Smooth muscle cell (in vitro differentiated cells): ENCODE data around the gene PRPF19. TPM values are rescaled to one million over a fixed set of nuclear protein-coding genes. Genes with fewer than 3 reads are reported as not detected.
A peak's percentile ranks its signal among the peaks of the same experiment; 100 is the strongest.

Experiments
- DNase-seq: peaks from one replicate; lab custom pipeline; 2025; ENCODE audit not compliant: unreplicated experiment; lab: John Stamatoyannopoulos, UW
- H2AFZ ChIP-seq: fragments of 200-600 bp; sonication (generic); 2 replicates; pipeline ENCODE4 v1.6.0; 2016; ENCODE audit warnings: antibody characterized with exemption, low read depth, mild to moderate bottlenecking
- H3F3A ChIP-seq: fragments of 200-600 bp; sonication (generic); 2 replicates; pipeline ENCODE4 v1.6.0; 2017; ENCODE audit warnings: antibody characterized with exemption, low read depth
- H3K27ac ChIP-seq: fragments of 200-600 bp; sonication (generic); 2 replicates; pipeline ENCODE4 v1.5.1; 2016; ENCODE audit warnings: low read depth, mild to moderate bottlenecking
- H3K27me3 ChIP-seq: fragments of 200-600 bp; sonication (generic); 2 replicates; pipeline ENCODE4 v1.6.1; 2016; ENCODE audit warnings: low read depth, mild to moderate bottlenecking
- H3K36me3 ChIP-seq: fragments of 200-600 bp; sonication (generic); 2 replicates; pipeline ENCODE4 v1.5.1; 2016; ENCODE audit warnings: low read depth
- H3K4me1 ChIP-seq: fragments of 200-600 bp; sonication (generic); 2 replicates; pipeline ENCODE4 v1.5.1; 2016; ENCODE audit warnings: low read depth
- H3K4me2 ChIP-seq: fragments of 200-600 bp; sonication (generic); 2 replicates; pipeline ENCODE4 v1.6.0; 2016; ENCODE audit warnings: mild to moderate bottlenecking
- H3K4me3 ChIP-seq: fragments of 200-600 bp; sonication (generic); 2 replicates; pipeline ENCODE4 v1.5.1; 2016; ENCODE audit warnings: mild to moderate bottlenecking
- H3K79me2 ChIP-seq: fragments of 200-600 bp; sonication (generic); 2 replicates; pipeline ENCODE4 v1.6.0; 2016; ENCODE audit warnings: low read depth, mild to moderate bottlenecking
- H3K9ac ChIP-seq: fragments of 200-600 bp; sonication (generic); 2 replicates; pipeline ENCODE4 v1.6.0; 2016; ENCODE audit warnings: low read depth
- H3K9me3 ChIP-seq: fragments of 200-600 bp; sonication (generic); replicated peaks from 2 replicates; pipeline ENCODE4 v1.5.1; 2016; ENCODE audit warnings: low read depth
- H4K20me1 ChIP-seq: fragments of 200-600 bp; sonication (generic); 2 replicates; pipeline ENCODE4 v1.6.0; 2016; ENCODE audit warnings: low read depth
- WGBS: methylation state at CpG from one replicate; pipeline ENCODE4 v1.1.7; 2016; ENCODE audit warnings: low lambda C conversion rate; 5-methylcytosine and 5-hydroxymethylcytosine counted together
- polyA plus RNA-seq: library from polyadenylated mRNA; unstranded; fragments of >200 nt; fragmentation: Nextera tagmentation; extraction: Ambion mirVana; gene quantifications from 2 replicates; pipeline ENCODE4 v1.2.1, GENCODE V29; 2016
- total RNA-seq: library from RNA; depleted of rRNA; stranded (reverse); fragments of >200 nt; gene quantifications from 2 replicates; pipeline ENCODE4 v1.2.3, GENCODE V29; 2014
- TF ChIP-seq, protein P1 (sequence below): fragments of 200-600 bp; sonication (generic); IDR thresholded peaks from 2 replicates; pipeline ENCODE4 v1.5.1; 2017; ENCODE audit warnings: borderline replicate concordance, mild to moderate bottlenecking, antibody characterized with exemption; ENCODE audit not compliant: insufficient read depth, poor library complexity, severe bottlenecking

The PRPF19 gene
- total and polyA plus RNA-seq, 2 experiments from 2014 or later = 10.2 to 33.0 TPM

DNA sequence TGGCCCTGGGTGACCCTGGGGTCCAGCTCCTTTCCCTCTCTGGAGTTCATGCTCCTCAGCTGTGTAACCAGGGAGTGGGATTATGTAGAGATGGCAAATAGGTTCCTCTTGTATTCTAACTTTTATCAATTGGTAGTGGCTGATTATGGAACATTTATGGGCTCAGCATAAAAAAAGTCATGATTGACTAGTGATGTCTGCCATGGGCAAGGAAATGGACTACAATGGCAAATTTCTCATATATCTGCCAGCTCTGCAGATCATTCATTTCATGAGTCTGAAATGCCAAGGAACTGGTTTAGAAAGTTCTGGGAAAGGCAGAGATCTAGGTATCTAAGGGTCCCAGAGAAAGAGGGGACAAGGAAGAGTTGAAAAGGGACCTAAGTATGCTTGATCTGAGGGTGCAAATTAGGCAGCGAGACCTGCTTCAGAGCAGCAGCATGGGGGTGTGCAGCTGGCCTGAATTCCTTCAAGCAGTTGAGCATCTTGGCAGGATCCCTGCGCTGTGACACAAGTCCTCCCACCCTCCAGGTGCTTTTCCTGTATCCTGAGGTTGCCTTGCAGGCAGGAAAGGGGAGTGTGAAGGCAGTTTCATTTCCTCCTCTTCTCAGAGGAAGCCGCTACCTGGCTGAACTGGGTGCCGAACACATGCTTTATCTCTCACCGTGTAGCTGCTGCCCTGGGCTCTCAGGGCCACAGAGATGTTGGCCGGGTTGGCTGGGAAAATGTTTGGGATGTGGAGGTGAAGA, 35.2 kb upstream of the PRPF19 start:
- WGBS = 89% methylated on average over 6 of the region's 6 CpGs
- Histone ChIP-seq H4K20me1 (no peaks in the 10 kb centered on the region), H3K79me2 (no peaks in the 10 kb centered on the region)

GRCh38 chr11:60939855-60940254, 33.5 kb upstream of the PRPF19 start:
- Histone ChIP-seq H3K9ac (no peak overlapping the region), H3K4me1 (no peaks in the 10 kb centered on the region), H3K27ac (no peak overlapping the region), H3K27me3 (no peaks in the 10 kb centered on the region), H3K36me3 (no peaks in the 10 kb centered on the region), H3F3A (no peaks in the 10 kb centered on the region), H2AFZ (no peak overlapping the region), H3K79me2 (no peaks in the 10 kb centered on the region), H3K9me3 (no peaks in the 10 kb centered on the region), H3K4me3 (no peak overlapping the region), H4K20me1 (no peaks in the 10 kb centered on the region), H3K4me2 (peak overlapping the region; percentile 61)
- no peak for DNase-seq
- WGBS = 16% methylated on average over 2 of the region's 2 CpGs
- TF ChIP-seq, protein P1, sequence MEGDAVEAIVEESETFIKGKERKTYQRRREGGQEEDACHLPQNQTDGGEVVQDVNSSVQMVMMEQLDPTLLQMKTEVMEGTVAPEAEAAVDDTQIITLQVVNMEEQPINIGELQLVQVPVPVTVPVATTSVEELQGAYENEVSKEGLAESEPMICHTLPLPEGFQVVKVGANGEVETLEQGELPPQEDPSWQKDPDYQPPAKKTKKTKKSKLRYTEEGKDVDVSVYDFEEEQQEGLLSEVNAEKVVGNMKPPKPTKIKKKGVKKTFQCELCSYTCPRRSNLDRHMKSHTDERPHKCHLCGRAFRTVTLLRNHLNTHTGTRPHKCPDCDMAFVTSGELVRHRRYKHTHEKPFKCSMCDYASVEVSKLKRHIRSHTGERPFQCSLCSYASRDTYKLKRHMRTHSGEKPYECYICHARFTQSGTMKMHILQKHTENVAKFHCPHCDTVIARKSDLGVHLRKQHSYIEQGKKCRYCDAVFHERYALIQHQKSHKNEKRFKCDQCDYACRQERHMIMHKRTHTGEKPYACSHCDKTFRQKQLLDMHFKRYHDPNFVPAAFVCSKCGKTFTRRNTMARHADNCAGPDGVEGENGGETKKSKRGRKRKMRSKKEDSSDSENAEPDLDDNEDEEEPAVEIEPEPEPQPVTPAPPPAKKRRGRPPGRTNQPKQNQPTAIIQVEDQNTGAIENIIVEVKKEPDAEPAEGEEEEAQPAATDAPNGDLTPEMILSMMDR = no peak

More for the DNA sequence above, 35.2 kb upstream of the PRPF19 start:
- no peaks in the 10 kb centered on the region for H3K27me3 ChIP-seq
- no peaks in the 10 kb centered on the region for H3F3A ChIP-seq
- TF ChIP-seq, protein P1 = no peak
- no peak overlapping the region for H3K27ac ChIP-seq
- no peaks in the 10 kb centered on the region for H3K9me3 ChIP-seq
- no peak overlapping the region for H3K9ac ChIP-seq
- no peaks in the 10 kb centered on the region for H3K36me3 ChIP-seq
- DNase-seq = no peak
- no peak overlapping the region for H3K4me2 ChIP-seq
- H2AFZ ChIP-seq = no peak overlapping the region
- no peaks in the 10 kb centered on the region for H3K4me1 ChIP-seq
- H3K4me3 ChIP-seq = no peak overlapping the region

- no peaks in the 10 kb centered on the region for H4K20me1 ChIP-seq
- peak overlapping the region; percentile 61 for H3K4me2 ChIP-seq
- no peaks in the 10 kb centered on the region for H3K27me3 ChIP-seq
- H3F3A ChIP-seq = no peaks in the 10 kb centered on the region
- H3K9ac ChIP-seq = no peak overlapping the region
- H3K4me3 ChIP-seq = no peak overlapping the region
- no peaks in the 10 kb centered on the region for H3K36me3 ChIP-seq
- no peaks in the 10 kb centered on the region for H3K79me2 ChIP-seq
- WGBS = 94% methylated on average over 7 of the region's 7 CpGs
- H2AFZ ChIP-seq = no peak overlapping the region
- no peak for DNase-seq
- H3K27ac ChIP-seq = no peak overlapping the region
- TF ChIP-seq, protein P1 = no peak
- H3K9me3 ChIP-seq = no peaks in the 10 kb centered on the region
- H3K4me1 ChIP-seq = no peaks in the 10 kb centered on the region
Observed at GRCh38 chr11:60939301-60939700, 32.9 kb upstream of the PRPF19 start.

DNA sequence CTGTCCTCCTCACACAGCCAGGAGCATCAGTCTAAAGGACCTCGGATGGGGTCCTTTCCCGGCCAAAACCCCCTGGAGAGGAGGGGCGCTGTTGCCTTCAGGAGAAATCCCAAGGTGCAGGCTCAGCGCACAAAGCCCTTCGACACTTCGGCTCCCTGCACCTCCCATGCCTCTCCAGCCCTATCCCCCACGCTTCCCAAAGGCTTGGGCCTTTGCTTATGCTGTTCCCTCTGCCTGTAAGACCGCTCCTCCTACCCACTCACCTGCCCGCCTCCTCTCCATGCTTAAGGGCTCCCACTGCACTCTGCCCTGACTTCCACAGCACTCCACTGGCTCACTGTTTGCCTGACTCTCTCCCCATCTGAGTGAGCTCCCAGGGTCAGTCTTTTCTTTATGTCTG, 32.1 kb upstream of the PRPF19 start:
- Histone ChIP-seq H3K9me3 (no peaks in the 10 kb centered on the region), H3K4me3 (no peak overlapping the region), H3K4me2 (no peak overlapping the region), H4K20me1 (no peaks in the 10 kb centered on the region), H3K27ac (no peak overlapping the region), H2AFZ (no peak overlapping the region), H3K4me1 (no peaks in the 10 kb centered on the region), H3F3A (no peaks in the 10 kb centered on the region), H3K79me2 (no peaks in the 10 kb centered on the region), H3K27me3 (no peaks in the 10 kb centered on the region), H3K9ac (no peak overlapping the region), H3K36me3 (no peaks in the 10 kb centered on the region)
- TF ChIP-seq, protein P1 = no peak
- 91% methylated on average over 9 of the region's 9 CpGs for WGBS
- DNase-seq = no peak
